GM12878 (cell line): ENCODE measurements around the gene SYNGR3.
"Not testable (repeated sequence)": the region's sequence is repeated elsewhere in the genome, so short reads cannot be mapped to it uniquely, and the experiment has no call there.

ENCODE experiments used
- CREB1 ChIP-seq: IDR thresholded peaks from 2 replicates; pipeline ENCODE4 v1.6.1; 2012; ENCODE audit warnings: low read depth, mild to moderate bottlenecking, inconsistent platforms
- HDAC6 ChIP-seq: fragments of 200-600 bp; sonication (generic); IDR thresholded peaks from one replicate; pipeline ENCODE4 v1.8.0; 2017; ENCODE audit warnings: antibody characterized with exemption; ENCODE audit not compliant: unreplicated experiment
- MYC ChIP-seq: IDR thresholded peaks from 2 replicates; pipeline ENCODE4 v1.6.1; 2011; ENCODE audit warnings: mild to moderate bottlenecking, low read length, moderate library complexity, inconsistent platforms; ENCODE audit not compliant: insufficient read depth, insufficient replicate concordance, insufficient read length, severe bottlenecking
- NBN ChIP-seq: fragments of 450-650 bp; IDR thresholded peaks from 2 replicates; pipeline ENCODE4 v1.6.1; 2016
- POLR2A ChIP-seq: IDR thresholded peaks from 2 replicates; pipeline ENCODE4 v1.6.1; 2011; ENCODE audit warnings: low read depth, mild to moderate bottlenecking, low read length
- SMC3 ChIP-seq: IDR thresholded peaks from 2 replicates; pipeline ENCODE4 v1.6.1; 2011; ENCODE audit warnings: low read length, improper control_type of control experiment, borderline replicate concordance
- SP1 ChIP-seq: IDR thresholded peaks from one replicate; pipeline ENCODE4 v1.6.1; 2011; ENCODE audit warnings: low read depth, low read length
- SREBF1 ChIP-seq: IDR thresholded peaks from 2 replicates; pipeline ENCODE4 v1.6.1; 2012; ENCODE audit warnings: mild to moderate bottlenecking, low read length
- SUZ12 ChIP-seq: fragments of 200-600 bp; sonication (generic); IDR thresholded peaks from one replicate; pipeline ENCODE4 v1.6.1; 2018; ENCODE audit warnings: antibody characterized with exemption, mild to moderate bottlenecking; ENCODE audit not compliant: unreplicated experiment
- YY1 ChIP-seq: IDR thresholded peaks from 2 replicates; pipeline ENCODE4 v1.6.1; 2011; ENCODE audit warnings: low read depth, mild to moderate bottlenecking, low read length
- ZSCAN29 ChIP-seq: fragments of 450-650 bp; IDR thresholded peaks from 2 replicates; pipeline ENCODE4 v1.6.1; 2017; ENCODE audit warnings: mild to moderate bottlenecking, moderate library complexity
- TF ChIP-seq, protein P1 (sequence below): fragments of 450-650 bp; IDR thresholded peaks from 2 replicates; pipeline ENCODE4 v1.6.1; 2016; ENCODE audit warnings: mild to moderate bottlenecking
- TF ChIP-seq, protein P2 (sequence below), 3 experiments: IDR thresholded peaks in 2 of 3; conservative IDR thresholded peaks in 1 of 3; 2 replicates each; pipeline ENCODE4 v1.5.1; 2011; ENCODE audit warnings: low read depth in 3 of 3, low read length in 3 of 3, mild to moderate bottlenecking in 3 of 3, control low read depth in 2 of 3, moderate library complexity in 2 of 3, inconsistent platforms in 1 of 3, mixed read lengths in 1 of 3; ENCODE audit not compliant: control insufficient read depth in 2 of 3, insufficient read depth in 1 of 3; ENCODE audit errors: extremely low read depth in 1 of 3
- TF ChIP-seq, protein P3 (sequence below): IDR thresholded peaks from 2 replicates; pipeline ENCODE4 v1.6.1; 2012; ENCODE audit warnings: low read depth, low read length, improper control_type of control experiment

DNA sequence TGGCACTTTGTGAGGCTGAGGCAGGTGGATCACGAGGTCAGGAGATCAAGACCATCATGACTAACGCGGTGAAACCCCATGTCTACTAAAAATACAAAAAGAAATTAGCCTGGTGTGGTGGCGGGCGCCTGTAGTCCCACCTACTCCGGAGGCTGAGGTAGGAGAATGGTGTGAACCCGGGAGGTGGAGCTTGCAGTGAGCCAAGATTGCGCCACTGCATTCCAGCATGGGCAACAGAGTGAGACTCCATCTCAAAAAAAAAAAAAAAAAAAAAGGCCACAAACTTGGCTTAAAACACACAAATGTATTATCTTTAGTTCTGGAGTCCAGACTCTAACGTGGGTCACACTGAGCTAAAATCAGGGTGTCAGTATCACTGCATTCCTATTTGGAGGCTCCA is 22.0 kb downstream of the SYNGR3 start:
- not testable (repeated sequence) for TF ChIP-seq CREB1, POLR2A, ZSCAN29, SMC3, HDAC6, SP1, YY1, MYC, NBN, SUZ12, SREBF1
- TF ChIP-seq, protein P1, sequence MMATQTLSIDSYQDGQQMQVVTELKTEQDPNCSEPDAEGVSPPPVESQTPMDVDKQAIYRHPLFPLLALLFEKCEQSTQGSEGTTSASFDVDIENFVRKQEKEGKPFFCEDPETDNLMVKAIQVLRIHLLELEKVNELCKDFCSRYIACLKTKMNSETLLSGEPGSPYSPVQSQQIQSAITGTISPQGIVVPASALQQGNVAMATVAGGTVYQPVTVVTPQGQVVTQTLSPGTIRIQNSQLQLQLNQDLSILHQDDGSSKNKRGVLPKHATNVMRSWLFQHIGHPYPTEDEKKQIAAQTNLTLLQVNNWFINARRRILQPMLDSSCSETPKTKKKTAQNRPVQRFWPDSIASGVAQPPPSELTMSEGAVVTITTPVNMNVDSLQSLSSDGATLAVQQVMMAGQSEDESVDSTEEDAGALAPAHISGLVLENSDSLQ, result not testable (repeated sequence)
- TF ChIP-seq, protein P2, sequence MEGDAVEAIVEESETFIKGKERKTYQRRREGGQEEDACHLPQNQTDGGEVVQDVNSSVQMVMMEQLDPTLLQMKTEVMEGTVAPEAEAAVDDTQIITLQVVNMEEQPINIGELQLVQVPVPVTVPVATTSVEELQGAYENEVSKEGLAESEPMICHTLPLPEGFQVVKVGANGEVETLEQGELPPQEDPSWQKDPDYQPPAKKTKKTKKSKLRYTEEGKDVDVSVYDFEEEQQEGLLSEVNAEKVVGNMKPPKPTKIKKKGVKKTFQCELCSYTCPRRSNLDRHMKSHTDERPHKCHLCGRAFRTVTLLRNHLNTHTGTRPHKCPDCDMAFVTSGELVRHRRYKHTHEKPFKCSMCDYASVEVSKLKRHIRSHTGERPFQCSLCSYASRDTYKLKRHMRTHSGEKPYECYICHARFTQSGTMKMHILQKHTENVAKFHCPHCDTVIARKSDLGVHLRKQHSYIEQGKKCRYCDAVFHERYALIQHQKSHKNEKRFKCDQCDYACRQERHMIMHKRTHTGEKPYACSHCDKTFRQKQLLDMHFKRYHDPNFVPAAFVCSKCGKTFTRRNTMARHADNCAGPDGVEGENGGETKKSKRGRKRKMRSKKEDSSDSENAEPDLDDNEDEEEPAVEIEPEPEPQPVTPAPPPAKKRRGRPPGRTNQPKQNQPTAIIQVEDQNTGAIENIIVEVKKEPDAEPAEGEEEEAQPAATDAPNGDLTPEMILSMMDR (IDR thresholded peaks at IDR 0.05 in 2 of 3, conservative IDR thresholded peaks at IDR 0.05 in 1 of 3; ENCODE audit: control insufficient read depth in 2 of 3, extremely low read depth in 1 of 3, insufficient read depth in 1 of 3, low read depth in 3 of 3, low read length in 3 of 3), result not testable (repeated sequence)
- TF ChIP-seq, protein P3, sequence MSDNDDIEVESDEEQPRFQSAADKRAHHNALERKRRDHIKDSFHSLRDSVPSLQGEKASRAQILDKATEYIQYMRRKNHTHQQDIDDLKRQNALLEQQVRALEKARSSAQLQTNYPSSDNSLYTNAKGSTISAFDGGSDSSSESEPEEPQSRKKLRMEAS, result not testable (repeated sequence)
